Ishikawa (cell line): ENCODE data around the gene MUSK.
A peak's percentile ranks its signal among the peaks of the same experiment; 100 is the strongest.

Experiments
- CEBPB ChIP-seq: IDR thresholded peaks from 2 replicates; pipeline ENCODE4 v1.6.1; 2012
- CREB1 ChIP-seq: IDR thresholded peaks from 2 replicates; pipeline ENCODE4 v1.6.1; 2012; ENCODE audit warnings: low read depth
- EGR1 ChIP-seq: IDR thresholded peaks from 2 replicates; pipeline ENCODE4 v1.6.1; 2012
- EP300 ChIP-seq: IDR thresholded peaks from 2 replicates; pipeline ENCODE4 v1.6.1; 2012; ENCODE audit warnings: borderline replicate concordance
- FOXM1 ChIP-seq: IDR thresholded peaks from 2 replicates; pipeline ENCODE4 v1.6.1; 2012; ENCODE audit warnings: low read depth, borderline replicate concordance
- NFIC ChIP-seq: IDR thresholded peaks from 2 replicates; pipeline ENCODE4 v1.6.1; 2012
- RAD21 ChIP-seq: IDR thresholded peaks from 2 replicates; pipeline ENCODE4 v1.6.1; 2012; ENCODE audit warnings: low read depth
- TAF1 ChIP-seq: IDR thresholded peaks from 2 replicates; pipeline ENCODE4 v1.6.1; 2012; ENCODE audit warnings: low read depth, mild to moderate bottlenecking
- TCF12 ChIP-seq: IDR thresholded peaks from 2 replicates; pipeline ENCODE4 v1.6.1; 2012; ENCODE audit warnings: low read depth
- TEAD4 ChIP-seq: IDR thresholded peaks from 2 replicates; pipeline ENCODE4 v1.6.1; 2012
- YY1 ChIP-seq: IDR thresholded peaks from 2 replicates; pipeline ENCODE4 v1.6.1; 2012; ENCODE audit warnings: low read depth
- ZBTB7A ChIP-seq: IDR thresholded peaks from 2 replicates; pipeline ENCODE4 v1.6.1; 2012; ENCODE audit warnings: low read depth
- TF ChIP-seq, protein P1 (sequence below): IDR thresholded peaks from 2 replicates; pipeline ENCODE4 v1.6.1; 2012
- TF ChIP-seq, protein P2 (sequence below): IDR thresholded peaks from 2 replicates; pipeline ENCODE4 v1.6.1; 2012; ENCODE audit warnings: low read depth, mild to moderate bottlenecking
- TF ChIP-seq, protein P3 (sequence below): IDR thresholded peaks from 2 replicates; pipeline ENCODE4 v1.6.1; 2012

The MUSK gene

DNA sequence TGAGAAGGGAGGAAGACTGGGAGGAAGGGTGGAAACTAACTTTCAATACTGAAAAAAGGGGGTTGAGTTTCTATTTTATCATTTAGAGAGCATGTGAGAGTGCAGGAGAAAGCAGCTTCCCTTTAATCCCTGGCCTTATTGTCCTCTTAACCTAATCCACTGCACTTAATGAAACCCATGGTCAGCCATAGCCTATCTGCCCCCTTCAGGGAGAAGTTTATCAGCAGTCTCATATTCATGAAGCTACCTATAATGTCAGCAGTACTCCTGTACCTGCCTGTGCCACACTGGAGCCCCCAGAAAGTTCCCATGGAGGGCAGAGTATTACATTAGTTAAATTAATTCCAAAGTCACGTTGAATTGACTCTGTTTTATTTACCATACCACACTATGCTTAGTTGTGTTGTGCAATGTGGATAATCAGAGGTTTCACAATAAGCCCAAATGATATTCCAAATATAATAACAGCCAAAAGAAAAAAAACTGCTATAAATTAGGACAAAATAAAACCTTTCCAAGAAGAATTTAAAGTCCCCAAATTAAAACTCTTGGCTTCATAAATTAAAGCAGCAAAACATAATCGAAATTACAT is 62.9 kb downstream of the MUSK start:
- no peak for TF ChIP-seq TAF1
- TF ChIP-seq CEBPB, result no peak
- TF ChIP-seq EGR1, result no peak
- no peak for TF ChIP-seq ZBTB7A

DNA sequence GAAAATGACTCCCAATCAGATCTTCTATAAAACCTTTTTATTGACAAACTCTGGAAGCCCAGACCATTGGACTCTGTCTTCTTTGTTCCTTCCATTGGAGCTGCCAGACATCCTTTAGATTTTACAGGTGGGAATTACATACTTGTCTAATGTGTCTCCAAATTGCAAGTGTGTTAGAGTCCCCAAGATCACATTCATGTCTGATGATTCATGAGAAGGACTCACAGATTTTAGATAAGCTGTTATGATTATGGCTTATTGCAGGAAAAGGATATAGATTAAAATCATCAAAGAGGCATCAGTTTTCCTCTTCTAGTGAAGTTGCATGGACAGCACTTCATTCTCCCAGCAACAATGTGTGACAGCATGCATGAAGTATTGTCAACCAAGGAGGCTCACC is 70.4 kb downstream of the MUSK start:
- TF ChIP-seq FOXM1 (no peak), EGR1 (no peak), EP300 (no peak), YY1 (no peak), NFIC (no peak), CREB1 (no peak), ZBTB7A (no peak), CEBPB (no peak), RAD21 (no peak), TCF12 (no peak), TAF1 (no peak), TEAD4 (no peak)
- TF ChIP-seq, protein P1, sequence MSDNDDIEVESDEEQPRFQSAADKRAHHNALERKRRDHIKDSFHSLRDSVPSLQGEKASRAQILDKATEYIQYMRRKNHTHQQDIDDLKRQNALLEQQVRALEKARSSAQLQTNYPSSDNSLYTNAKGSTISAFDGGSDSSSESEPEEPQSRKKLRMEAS, result no peak
- TF ChIP-seq, protein P2, sequence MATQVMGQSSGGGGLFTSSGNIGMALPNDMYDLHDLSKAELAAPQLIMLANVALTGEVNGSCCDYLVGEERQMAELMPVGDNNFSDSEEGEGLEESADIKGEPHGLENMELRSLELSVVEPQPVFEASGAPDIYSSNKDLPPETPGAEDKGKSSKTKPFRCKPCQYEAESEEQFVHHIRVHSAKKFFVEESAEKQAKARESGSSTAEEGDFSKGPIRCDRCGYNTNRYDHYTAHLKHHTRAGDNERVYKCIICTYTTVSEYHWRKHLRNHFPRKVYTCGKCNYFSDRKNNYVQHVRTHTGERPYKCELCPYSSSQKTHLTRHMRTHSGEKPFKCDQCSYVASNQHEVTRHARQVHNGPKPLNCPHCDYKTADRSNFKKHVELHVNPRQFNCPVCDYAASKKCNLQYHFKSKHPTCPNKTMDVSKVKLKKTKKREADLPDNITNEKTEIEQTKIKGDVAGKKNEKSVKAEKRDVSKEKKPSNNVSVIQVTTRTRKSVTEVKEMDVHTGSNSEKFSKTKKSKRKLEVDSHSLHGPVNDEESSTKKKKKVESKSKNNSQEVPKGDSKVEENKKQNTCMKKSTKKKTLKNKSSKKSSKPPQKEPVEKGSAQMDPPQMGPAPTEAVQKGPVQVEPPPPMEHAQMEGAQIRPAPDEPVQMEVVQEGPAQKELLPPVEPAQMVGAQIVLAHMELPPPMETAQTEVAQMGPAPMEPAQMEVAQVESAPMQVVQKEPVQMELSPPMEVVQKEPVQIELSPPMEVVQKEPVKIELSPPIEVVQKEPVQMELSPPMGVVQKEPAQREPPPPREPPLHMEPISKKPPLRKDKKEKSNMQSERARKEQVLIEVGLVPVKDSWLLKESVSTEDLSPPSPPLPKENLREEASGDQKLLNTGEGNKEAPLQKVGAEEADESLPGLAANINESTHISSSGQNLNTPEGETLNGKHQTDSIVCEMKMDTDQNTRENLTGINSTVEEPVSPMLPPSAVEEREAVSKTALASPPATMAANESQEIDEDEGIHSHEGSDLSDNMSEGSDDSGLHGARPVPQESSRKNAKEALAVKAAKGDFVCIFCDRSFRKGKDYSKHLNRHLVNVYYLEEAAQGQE, result no peak
- TF ChIP-seq, protein P3, sequence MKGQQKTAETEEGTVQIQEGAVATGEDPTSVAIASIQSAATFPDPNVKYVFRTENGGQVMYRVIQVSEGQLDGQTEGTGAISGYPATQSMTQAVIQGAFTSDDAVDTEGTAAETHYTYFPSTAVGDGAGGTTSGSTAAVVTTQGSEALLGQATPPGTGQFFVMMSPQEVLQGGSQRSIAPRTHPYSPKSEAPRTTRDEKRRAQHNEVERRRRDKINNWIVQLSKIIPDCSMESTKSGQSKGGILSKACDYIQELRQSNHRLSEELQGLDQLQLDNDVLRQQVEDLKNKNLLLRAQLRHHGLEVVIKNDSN, result no peak

DNA sequence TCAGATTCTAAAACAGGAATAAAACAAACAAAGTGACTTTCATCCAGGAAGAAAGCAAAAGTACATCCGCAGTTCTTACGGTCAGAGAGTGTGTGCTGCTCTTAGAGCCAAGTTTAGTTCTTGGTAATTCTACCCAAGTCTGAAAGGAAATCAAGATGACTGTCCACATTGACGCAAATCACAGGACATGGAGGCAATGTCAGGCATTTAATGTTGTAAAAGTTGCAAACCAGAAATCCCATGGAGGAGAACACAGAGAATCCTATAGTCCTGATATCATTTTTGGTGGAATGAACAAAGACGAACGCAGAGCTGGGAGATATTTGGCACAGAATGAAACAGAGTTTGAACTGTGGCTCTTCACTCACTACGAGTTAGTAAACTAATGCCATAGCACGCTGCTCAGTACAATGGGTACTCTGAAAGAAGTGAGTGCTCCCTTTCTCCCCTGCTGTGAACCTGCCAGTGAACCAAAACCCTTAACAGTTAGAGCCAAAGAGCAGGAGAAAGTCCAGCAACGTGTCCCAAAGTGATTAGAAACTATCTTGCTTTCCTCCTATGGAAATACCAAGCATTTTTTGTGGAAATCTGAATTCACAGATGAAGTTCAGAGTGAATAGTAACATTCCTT is 74.3 kb downstream of the MUSK start:
- peak; percentile 1; the same call in 1 of the 2 replicates for TF ChIP-seq RAD21
- peak; percentile 82 for TF ChIP-seq TCF12
- TF ChIP-seq, protein P1, result peak; percentile 57
- peak; percentile 53; the same call in 1 of the 2 replicates for TF ChIP-seq YY1
- TF ChIP-seq, protein P3, result 0 out of 2 replicates have a peak, but pooled peaks have one; percentile 13
- TF ChIP-seq TAF1, result no peak
- no peak for TF ChIP-seq EGR1
- peak; percentile 31; the same call in 1 of the 2 replicates for TF ChIP-seq CEBPB
- peak; percentile 81 for TF ChIP-seq TEAD4
- peak; percentile 97 for TF ChIP-seq NFIC
- peak; percentile 79; the same call in 1 of the 2 replicates for TF ChIP-seq EP300
- TF ChIP-seq CREB1, result no peak
- TF ChIP-seq, protein P2, result no peak
- no peak for TF ChIP-seq ZBTB7A
- peak; percentile 54; the same call in 1 of the 2 replicates for TF ChIP-seq FOXM1

DNA sequence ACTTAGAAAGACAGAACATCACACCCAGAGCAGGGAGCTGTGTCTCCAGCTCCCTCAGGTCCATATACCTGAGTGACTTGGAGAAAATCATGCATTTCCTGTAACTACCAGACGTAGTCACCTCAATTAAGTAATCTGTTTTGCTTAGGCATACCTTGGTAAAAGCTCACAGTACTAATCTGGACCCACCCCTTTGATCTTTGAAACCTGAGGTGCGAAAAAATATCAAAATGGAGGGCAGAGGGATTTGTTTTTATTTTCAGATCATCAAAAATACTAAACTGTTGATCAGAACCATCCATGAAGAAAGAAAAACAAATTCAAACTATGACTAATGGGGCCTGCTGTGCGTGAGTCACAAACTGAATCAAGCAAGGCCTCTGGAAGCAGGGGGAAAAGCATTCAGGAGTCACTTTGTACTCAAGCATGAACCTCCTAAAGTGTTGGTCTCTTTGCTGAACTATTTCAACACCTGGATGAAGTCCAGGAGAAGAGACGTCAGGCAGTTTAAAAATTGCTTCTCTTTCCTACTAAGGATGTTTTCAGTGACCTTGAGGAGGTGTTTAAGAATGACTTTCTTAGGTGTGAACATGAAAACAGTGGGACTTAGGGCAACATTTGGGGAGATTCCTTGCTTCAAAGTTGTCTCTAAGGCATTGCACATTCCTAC is 76.3 kb downstream of the MUSK start:
- TF ChIP-seq EGR1, result no peak
- TF ChIP-seq TAF1, result no peak
- peak; percentile 92 for TF ChIP-seq NFIC
- peak; percentile 85 for TF ChIP-seq FOXM1
- TF ChIP-seq, protein P3, result no peak
- peak; percentile 74 for TF ChIP-seq CEBPB
- peak; percentile 85; the same call in 1 of the 2 replicates for TF ChIP-seq TCF12
- peak; percentile 83 for TF ChIP-seq EP300
- peak; percentile 26; the same call in 1 of the 2 replicates for TF ChIP-seq YY1
- TF ChIP-seq, protein P2, result no peak
- TF ChIP-seq ZBTB7A, result no peak
- no peak for TF ChIP-seq RAD21
- TF ChIP-seq CREB1, result no peak
- TF ChIP-seq, protein P1, result 0 out of 2 replicates have a peak, but pooled peaks have one; percentile 38
- peak; percentile 79 for TF ChIP-seq TEAD4
